Mesendoderm (in vitro differentiated cells): ENCODE data around the gene TNRC6C.

ENCODE experiments used
- DNase-seq: peaks from one replicate; pipeline ENCODE4 v3.0.0; 2013
- H2AK5ac ChIP-seq: 2 replicates; pipeline ENCODE4 v1.6.1; 2013; ENCODE audit warnings: low read length, inconsistent platforms
- H2BK120ac ChIP-seq: 2 replicates; pipeline ENCODE4 v1.6.1; 2013; ENCODE audit warnings: low read depth, mild to moderate bottlenecking, low read length, moderate library complexity, mixed read lengths
- H2BK15ac ChIP-seq: replicated peaks from 2 replicates; pipeline ENCODE4 v1.6.1; 2013; ENCODE audit warnings: low read depth, mild to moderate bottlenecking, moderate library complexity
- H2BK5ac ChIP-seq: 2 replicates; pipeline ENCODE4 v1.6.1; 2013; ENCODE audit warnings: low read length, inconsistent platforms
- H3K18ac ChIP-seq: 2 replicates; pipeline ENCODE4 v1.6.1; 2013; ENCODE audit warnings: mild to moderate bottlenecking, low read length, mixed read lengths
- H3K23ac ChIP-seq: one replicate; pipeline ENCODE4 v1.6.1; 2013; ENCODE audit warnings: low read length
- H3K27ac ChIP-seq: 2 replicates; pipeline ENCODE4 v1.5.1; 2013; ENCODE audit warnings: low read depth, mild to moderate bottlenecking, inconsistent platforms, low read length, moderate library complexity
- H3K27me3 ChIP-seq: 2 replicates; pipeline ENCODE4 v1.6.1; 2013; ENCODE audit warnings: low read length, control low read depth, mild to moderate bottlenecking, inconsistent platforms; ENCODE audit not compliant: insufficient read depth, poor library complexity
- H3K36me3 ChIP-seq: 2 replicates; pipeline ENCODE4 v1.6.1; 2013; ENCODE audit warnings: low read length, inconsistent platforms; ENCODE audit not compliant: control insufficient read depth, insufficient read depth
- H3K4ac ChIP-seq: one replicate; pipeline ENCODE4 v1.6.1; 2013; ENCODE audit warnings: low read depth, mild to moderate bottlenecking, low read length, moderate library complexity
- H3K4me1 ChIP-seq: 2 replicates; pipeline ENCODE4 v1.6.1; 2013; ENCODE audit warnings: low read depth, low read length, inconsistent platforms; ENCODE audit not compliant: control insufficient read depth
- H3K4me2 ChIP-seq: 2 replicates; pipeline ENCODE4 v1.6.1; 2013; ENCODE audit warnings: low read length
- H3K4me3 ChIP-seq: 2 replicates; pipeline ENCODE4 v1.5.1; 2013; ENCODE audit warnings: mild to moderate bottlenecking, low read length
- H3K56ac ChIP-seq: one replicate; pipeline ENCODE4 v1.6.1; 2013; ENCODE audit warnings: low read length
- H3K79me1 ChIP-seq: 2 replicates; pipeline ENCODE4 v1.6.1; 2013; ENCODE audit warnings: low read length, inconsistent platforms
- H3K79me2 ChIP-seq: 2 replicates; pipeline ENCODE4 v1.6.1; 2013; ENCODE audit warnings: mild to moderate bottlenecking, low read length; ENCODE audit not compliant: control insufficient read depth, insufficient read depth
- H3K9ac ChIP-seq: 2 replicates; pipeline ENCODE4 v1.6.1; 2013; ENCODE audit warnings: low read length, inconsistent platforms
- H4K5ac ChIP-seq: one replicate; pipeline ENCODE4 v1.6.1; 2013; ENCODE audit warnings: low read length
- H4K8ac ChIP-seq: one replicate; pipeline ENCODE4 v1.6.1; 2013; ENCODE audit warnings: low read depth, mild to moderate bottlenecking, control low read depth, low read length, moderate library complexity
- WGBS: extraction: QIAGEN DNeasy Blood & Tissue Kit; methylation state at CpG from one replicate; pipeline ENCODE4 v1.1.7; 2013; ENCODE audit warnings: low lambda C conversion rate, missing lambda C conversion rate; ENCODE audit not compliant: insufficient coverage; ENCODE audit errors: extremely low coverage; 5-methylcytosine and 5-hydroxymethylcytosine counted together

Gene TNRC6C

GRCh38 chr17:77961741-77962140, 3.2 kb downstream of the TNRC6C start:
- WGBS = no CpG with 5 or more reads among the region's 4 CpGs
- no peak overlapping the region for H3K27ac ChIP-seq
- H3K9ac ChIP-seq = no peak overlapping the region
- H2BK15ac ChIP-seq = no peak overlapping the region
- peaks cover 5% of the 10 kb centered on the region for H3K4me1 ChIP-seq
- no peak overlapping the region for H4K5ac ChIP-seq
- H3K4ac ChIP-seq = no peak overlapping the region
- no peaks in the 10 kb centered on the region for H3K36me3 ChIP-seq
- no peak overlapping the region for H3K56ac ChIP-seq
- no peak overlapping the region for H2AK5ac ChIP-seq
- DNase-seq = no peak
- H3K4me3 ChIP-seq = no peak overlapping the region
- H4K8ac ChIP-seq = no peak overlapping the region
- H2BK120ac ChIP-seq = no peak overlapping the region
- peaks cover 14% of the 10 kb centered on the region for H3K79me1 ChIP-seq
- no peak overlapping the region for H3K4me2 ChIP-seq
- H3K18ac ChIP-seq = no peak overlapping the region
- H3K27me3 ChIP-seq = peaks cover 20% of the 10 kb centered on the region
- peaks cover 23% of the 10 kb centered on the region for H3K79me2 ChIP-seq
- H3K23ac ChIP-seq = no peak overlapping the region
- no peak overlapping the region for H2BK5ac ChIP-seq

- H2BK5ac ChIP-seq = no peak overlapping the region
- H2AK5ac ChIP-seq = no peak overlapping the region
- peaks cover 24% of the 10 kb centered on the region for H3K79me2 ChIP-seq
- H3K4ac ChIP-seq = no peak overlapping the region
- no peak overlapping the region for H4K5ac ChIP-seq
- WGBS = no CpG with 5 or more reads among the region's 6 CpGs
- peaks cover 5% of the 10 kb centered on the region for H3K4me1 ChIP-seq
- DNase-seq = no peak
- H2BK15ac ChIP-seq = no peak overlapping the region
- peaks cover 15% of the 10 kb centered on the region for H3K79me1 ChIP-seq
- no peak overlapping the region for H3K56ac ChIP-seq
- H3K4me3 ChIP-seq = no peak overlapping the region
- H3K23ac ChIP-seq = no peak overlapping the region
- no peak overlapping the region for H3K4me2 ChIP-seq
- H3K27ac ChIP-seq = no peak overlapping the region
- H2BK120ac ChIP-seq = no peak overlapping the region
- H3K18ac ChIP-seq = no peak overlapping the region
- H3K36me3 ChIP-seq = no peaks in the 10 kb centered on the region
- H3K9ac ChIP-seq = no peak overlapping the region
- peaks cover 14% of the 10 kb centered on the region for H3K27me3 ChIP-seq
- H4K8ac ChIP-seq = no peak overlapping the region
These were observed 3.8 kb downstream of the TNRC6C start for GRCh38 chr17:77962348-77962747.

- Histone ChIP-seq H3K9ac (no peak overlapping the region), H3K23ac (no peak overlapping the region), H3K18ac (no peak overlapping the region), H3K4ac (no peak overlapping the region), H4K8ac (no peak overlapping the region), H4K5ac (no peak overlapping the region), H3K79me2 (peaks cover 25% of the 10 kb centered on the region), H3K4me1 (peaks cover 5% of the 10 kb centered on the region), H2AK5ac (no peak overlapping the region), H3K27me3 (peaks cover 10% of the 10 kb centered on the region), H3K4me3 (no peak overlapping the region), H2BK5ac (no peak overlapping the region), H3K4me2 (no peak overlapping the region), H3K36me3 (no peaks in the 10 kb centered on the region), H3K56ac (no peak overlapping the region), H2BK120ac (no peak overlapping the region), H3K27ac (no peak overlapping the region), H2BK15ac (no peak overlapping the region), H3K79me1 (peaks cover 16% of the 10 kb centered on the region)
- WGBS = no CpG with 5 or more reads among the region's 2 CpGs
- no peak for DNase-seq
These were observed 4.9 kb downstream of the TNRC6C start for GRCh38 chr17:77963441-77963840.

GRCh38 chr17:77965352-77965751, 6.8 kb downstream of the TNRC6C start:
- Histone ChIP-seq H2BK5ac (no peak overlapping the region), H3K9ac (no peak overlapping the region), H3K27ac (no peak overlapping the region), H3K79me1 (peaks cover 17% of the 10 kb centered on the region), H3K4me3 (no peak overlapping the region), H2AK5ac (no peak overlapping the region), H3K4ac (no peak overlapping the region), H3K18ac (no peak overlapping the region), H3K4me1 (peaks cover 2% of the 10 kb centered on the region), H3K27me3 (peaks cover 3% of the 10 kb centered on the region), H3K23ac (no peak overlapping the region), H2BK120ac (no peak overlapping the region), H2BK15ac (no peak overlapping the region), H3K56ac (no peak overlapping the region), H4K8ac (no peak overlapping the region), H3K79me2 (peaks cover 22% of the 10 kb centered on the region), H4K5ac (no peak overlapping the region), H3K4me2 (no peak overlapping the region), H3K36me3 (no peaks in the 10 kb centered on the region)
- WGBS = no CpG with 5 or more reads among the region's 3 CpGs
- no peak for DNase-seq

GRCh38 chr17:77966476-77966875, 8.0 kb downstream of the TNRC6C start:
- H2BK5ac ChIP-seq = no peak overlapping the region
- H3K4me3 ChIP-seq = no peak overlapping the region

GRCh38 chr17:77968788-77969187, 10.3 kb downstream of the TNRC6C start:
- H3K79me2 ChIP-seq = peaks cover 11% of the 10 kb centered on the region
- no peak overlapping the region for H3K9ac ChIP-seq
- no peak overlapping the region for H3K4me2 ChIP-seq
- no peak overlapping the region for H3K4ac ChIP-seq
- H3K4me1 ChIP-seq = no peaks in the 10 kb centered on the region
- H2BK120ac ChIP-seq = no peak overlapping the region
- H3K79me1 ChIP-seq = peaks cover 15% of the 10 kb centered on the region
- no CpG with 5 or more reads among the region's 3 CpGs for WGBS
- no peak overlapping the region for H3K4me3 ChIP-seq
- H2AK5ac ChIP-seq = no peak overlapping the region
- no peak overlapping the region for H4K5ac ChIP-seq
- no peak overlapping the region for H2BK5ac ChIP-seq
- H3K18ac ChIP-seq = no peak overlapping the region
- no peak overlapping the region for H3K23ac ChIP-seq
- no peak overlapping the region for H4K8ac ChIP-seq
- H2BK15ac ChIP-seq = no peak overlapping the region
- H3K27ac ChIP-seq = no peak overlapping the region
- no peaks in the 10 kb centered on the region for H3K36me3 ChIP-seq
- H3K56ac ChIP-seq = no peak overlapping the region
- DNase-seq = no peak
- H3K27me3 ChIP-seq = no peaks in the 10 kb centered on the region

More at GRCh38 chr17:77966476-77966875, 8.0 kb downstream of the TNRC6C start:
- no peak overlapping the region for H3K23ac ChIP-seq
- H3K36me3 ChIP-seq = no peaks in the 10 kb centered on the region
- H2AK5ac ChIP-seq = no peak overlapping the region
- H3K27ac ChIP-seq = no peak overlapping the region
- no peaks in the 10 kb centered on the region for H3K4me1 ChIP-seq
- WGBS = no CpG with 5 or more reads among the region's 2 CpGs
- peaks cover 20% of the 10 kb centered on the region for H3K79me2 ChIP-seq
- no peak overlapping the region for H3K9ac ChIP-seq
- H3K56ac ChIP-seq = no peak overlapping the region
- no peak overlapping the region for H3K4ac ChIP-seq
- peaks cover 18% of the 10 kb centered on the region for H3K79me1 ChIP-seq
- no peak overlapping the region for H3K4me2 ChIP-seq
- no peaks in the 10 kb centered on the region for H3K27me3 ChIP-seq
- no peak overlapping the region for H2BK120ac ChIP-seq
- no peak overlapping the region for H4K8ac ChIP-seq
- H3K18ac ChIP-seq = no peak overlapping the region
- no peak for DNase-seq
- no peak overlapping the region for H4K5ac ChIP-seq
- no peak overlapping the region for H2BK15ac ChIP-seq
